Chondrocyte (in vitro differentiated cells): ENCODE measurements around the gene RPUSD3. TPM values are rescaled to one million over a fixed set of nuclear protein-coding genes. Genes with fewer than 3 reads are reported as not detected.
"Not testable (repeated sequence)": the region's sequence is repeated elsewhere in the genome, so short reads cannot be mapped to it uniquely, and the experiment has no call there.

Experiments
- DNase-seq: peaks from one replicate; pipeline ENCODE4 v3.0.0; 2021; ENCODE audit warnings: mixed read lengths, low spot score
- H3K27ac Mint-ChIP-seq: one replicate; pipeline ENCODE4 v1.8.0; 2021; ENCODE audit warnings: mild to moderate bottlenecking, moderate library complexity, mixed read lengths; ENCODE audit not compliant: unreplicated experiment
- H3K27me3 Mint-ChIP-seq: 2 replicates; pipeline ENCODE4 v1.8.0; 2021; ENCODE audit warnings: low read depth, mixed read lengths
- H3K36me3 Mint-ChIP-seq: 2 replicates; pipeline ENCODE4 v1.8.0; 2021; ENCODE audit warnings: low read depth, mixed read lengths
- H3K4me1 Mint-ChIP-seq: 2 replicates; pipeline ENCODE4 v1.8.0; 2021; ENCODE audit warnings: low read depth, mild to moderate bottlenecking, mixed read lengths
- H3K4me3 Mint-ChIP-seq: one replicate; pipeline ENCODE4 v1.8.0; 2021; ENCODE audit warnings: mild to moderate bottlenecking, moderate library complexity, mixed read lengths; ENCODE audit not compliant: unreplicated experiment
- H3K9me3 Mint-ChIP-seq: 2 replicates; pipeline ENCODE4 v1.8.0; 2021; ENCODE audit warnings: low read depth, mixed read lengths
- total RNA-seq: library from RNA; stranded (reverse); gene quantifications from 3 replicates; pipeline ENCODE4 v1.2.1, GENCODE V29; 2021
- TF ChIP-seq, protein P1 (sequence below): fragments of 200-600 bp; sonication (generic); IDR thresholded peaks from 2 replicates; pipeline ENCODE4 v1.5.0; 2021; ENCODE audit warnings: antibody characterized with exemption, mild to moderate bottlenecking, moderate library complexity

The RPUSD3 gene
- total RNA-seq, 1 donor from 2014 or later = 27.7 TPM

DNA sequence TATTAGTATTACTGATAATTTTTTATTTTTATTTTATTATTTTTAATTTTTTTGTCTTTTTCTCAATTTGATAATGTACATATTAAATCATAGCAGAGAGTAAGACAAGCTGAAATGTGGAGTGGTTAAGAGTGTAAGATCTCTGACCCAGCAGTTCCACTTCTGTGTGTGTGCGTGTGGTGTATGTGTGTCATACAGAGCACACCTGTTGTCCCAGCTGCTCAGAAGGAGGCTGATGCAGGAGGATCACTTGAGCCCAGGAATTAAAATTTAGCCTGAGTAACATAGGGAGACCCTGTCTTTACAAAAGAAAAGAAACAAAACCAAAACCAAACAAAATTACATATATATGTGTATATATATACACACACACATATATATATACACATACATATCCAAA lies 37.6 kb upstream of the RPUSD3 start:
- TF ChIP-seq, protein P1, sequence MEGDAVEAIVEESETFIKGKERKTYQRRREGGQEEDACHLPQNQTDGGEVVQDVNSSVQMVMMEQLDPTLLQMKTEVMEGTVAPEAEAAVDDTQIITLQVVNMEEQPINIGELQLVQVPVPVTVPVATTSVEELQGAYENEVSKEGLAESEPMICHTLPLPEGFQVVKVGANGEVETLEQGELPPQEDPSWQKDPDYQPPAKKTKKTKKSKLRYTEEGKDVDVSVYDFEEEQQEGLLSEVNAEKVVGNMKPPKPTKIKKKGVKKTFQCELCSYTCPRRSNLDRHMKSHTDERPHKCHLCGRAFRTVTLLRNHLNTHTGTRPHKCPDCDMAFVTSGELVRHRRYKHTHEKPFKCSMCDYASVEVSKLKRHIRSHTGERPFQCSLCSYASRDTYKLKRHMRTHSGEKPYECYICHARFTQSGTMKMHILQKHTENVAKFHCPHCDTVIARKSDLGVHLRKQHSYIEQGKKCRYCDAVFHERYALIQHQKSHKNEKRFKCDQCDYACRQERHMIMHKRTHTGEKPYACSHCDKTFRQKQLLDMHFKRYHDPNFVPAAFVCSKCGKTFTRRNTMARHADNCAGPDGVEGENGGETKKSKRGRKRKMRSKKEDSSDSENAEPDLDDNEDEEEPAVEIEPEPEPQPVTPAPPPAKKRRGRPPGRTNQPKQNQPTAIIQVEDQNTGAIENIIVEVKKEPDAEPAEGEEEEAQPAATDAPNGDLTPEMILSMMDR = no peak
- peaks cover 8% of the 10 kb centered on the region for H3K4me1 Mint-ChIP-seq
- H3K9me3 Mint-ChIP-seq = no peaks in the 10 kb centered on the region
- no peak for DNase-seq
- no peaks in the 10 kb centered on the region for H3K27me3 Mint-ChIP-seq
- no peak overlapping the region for H3K27ac Mint-ChIP-seq
- H3K36me3 Mint-ChIP-seq = no peaks in the 10 kb centered on the region
- no peak overlapping the region for H3K4me3 Mint-ChIP-seq

- Mint-ChIP-seq H3K9me3 (no peaks in the 10 kb centered on the region), H3K36me3 (no peaks in the 10 kb centered on the region), H3K27me3 (no peaks in the 10 kb centered on the region), H3K27ac (no peak within 1 kb of the TSS), H3K4me1 (peaks cover 8% of the 10 kb centered on the region), H3K4me3 (no peak within 1 kb of the TSS)
- TF ChIP-seq, protein P1 = no peak
- DNase-seq = no peak
Measured at GRCh38 chr3:9879830-9880549, 36.2 kb upstream of the RPUSD3 start, which contains the start of gene CIDEC. CIDEC (minus strand) TSS chr3:9880253; CDS start chr3:9878486, 1,767 bp downstream.

DNA sequence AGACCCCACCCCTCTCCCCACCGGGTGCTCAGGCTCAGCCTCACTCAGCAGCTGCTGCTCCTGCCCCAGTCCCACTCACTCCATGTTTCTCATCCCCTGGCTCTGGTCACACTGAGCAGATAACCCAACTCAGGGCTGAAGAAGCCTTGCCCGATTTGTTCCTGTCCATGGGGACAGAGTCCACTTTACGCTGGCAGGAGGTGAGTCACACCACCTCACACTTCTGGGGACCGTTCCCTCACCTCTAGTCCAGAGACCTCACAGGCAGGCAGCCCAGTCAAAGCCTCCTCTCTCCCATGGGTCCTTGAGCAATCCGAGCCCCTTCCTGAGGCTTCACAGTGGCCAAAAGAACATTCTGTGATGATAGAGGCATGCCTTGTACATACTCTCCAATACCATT lies 34.9 kb upstream of the RPUSD3 start:
- DNase-seq = no peak
- Mint-ChIP-seq H3K9me3 (no peaks in the 10 kb centered on the region), H3K4me3 (no peak overlapping the region), H3K27me3 (no peaks in the 10 kb centered on the region), H3K36me3 (no peaks in the 10 kb centered on the region), H3K4me1 (no peaks in the 10 kb centered on the region), H3K27ac (no peak overlapping the region)
- TF ChIP-seq, protein P1 = no peak

GRCh38 chr3:9876991-9877390 lies 33.2 kb upstream of the RPUSD3 start:
- Mint-ChIP-seq H3K4me1 (no peaks in the 10 kb centered on the region), H3K36me3 (no peaks in the 10 kb centered on the region), H3K27ac (no peak overlapping the region), H3K4me3 (no peak overlapping the region), H3K9me3 (no peaks in the 10 kb centered on the region), H3K27me3 (no peaks in the 10 kb centered on the region)
- DNase-seq = no peak
- TF ChIP-seq, protein P1 = no peak

GRCh38 chr3:9876255-9876654 lies 32.4 kb upstream of the RPUSD3 start:
- H3K27ac Mint-ChIP-seq, H3K4me1 Mint-ChIP-seq, H3K4me3 Mint-ChIP-seq, H3K9me3 Mint-ChIP-seq, H3K36me3 Mint-ChIP-seq, H3K27me3 Mint-ChIP-seq, DNase-seq: not testable (repeated sequence)

- Mint-ChIP-seq H3K4me3 (no peak overlapping the region), H3K9me3 (no peaks in the 10 kb centered on the region), H3K27me3 (no peaks in the 10 kb centered on the region), H3K27ac (no peak overlapping the region), H3K4me1 (no peaks in the 10 kb centered on the region), H3K36me3 (no peaks in the 10 kb centered on the region)
- TF ChIP-seq, protein P1 = no peak
- no peak for DNase-seq
Measured at GRCh38 chr3:9875448-9875847, 31.6 kb upstream of the RPUSD3 start.

DNA sequence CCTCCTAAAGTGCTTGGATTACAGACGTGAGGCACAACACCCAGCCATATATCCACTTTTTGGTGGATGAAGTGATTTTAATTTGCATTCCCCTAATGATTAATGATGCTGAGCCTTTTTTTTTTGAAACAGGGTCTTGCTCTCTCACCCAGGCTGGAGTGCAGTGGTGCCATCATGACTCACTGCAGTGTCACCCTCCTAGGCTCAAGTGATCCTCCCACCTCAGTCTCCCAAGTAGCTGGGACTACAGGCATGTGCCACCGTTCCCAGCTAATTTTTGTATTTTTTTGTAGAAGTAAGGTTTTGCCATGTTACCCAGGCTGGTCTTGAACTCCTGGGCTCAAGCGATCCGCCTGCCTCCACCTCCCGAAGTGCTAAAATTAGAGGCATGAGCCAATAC lies 28.3 kb upstream of the RPUSD3 start:
- not testable (repeated sequence) for H3K9me3 Mint-ChIP-seq, DNase-seq, H3K4me3 Mint-ChIP-seq, H3K36me3 Mint-ChIP-seq, H3K27ac Mint-ChIP-seq, H3K4me1 Mint-ChIP-seq, H3K27me3 Mint-ChIP-seq
